WERI-Rb-1 (cell line): Measurements from ENCODE around the gene PEAK1.
A peak's percentile ranks its signal among the peaks of the same experiment; 100 is the strongest.

ENCODE experiments used
- DNase-seq: peaks from one replicate; pipeline ENCODE4 v3.0.0-alpha.2; 2020
- H3K27ac ChIP-seq: fragments of 250-450 bp; sonication (Bioruptor Pico); 2 replicates; pipeline ENCODE4 v1.5.1; 2020; ENCODE audit warnings: mild to moderate bottlenecking, moderate library complexity
- H3K27me3 ChIP-seq: fragments of 250-450 bp; sonication (Bioruptor Pico); 2 replicates; pipeline ENCODE4 v1.5.1; 2021; ENCODE audit warnings: mild to moderate bottlenecking, low read depth, moderate library complexity; ENCODE audit not compliant: insufficient read depth, severe bottlenecking
- H3K36me3 ChIP-seq: fragments of 250-450 bp; sonication (Bioruptor Pico); 2 replicates; pipeline ENCODE4 v1.5.1; 2020; ENCODE audit warnings: mild to moderate bottlenecking, moderate library complexity
- H3K4me3 ChIP-seq: 2 replicates; pipeline ENCODE4 v1.5.1; 2011; ENCODE audit warnings: low read depth, mild to moderate bottlenecking, control low read depth, low read length
- H3K9me3 ChIP-seq: fragments of 250-450 bp; sonication (Bioruptor Pico); 2 replicates; pipeline ENCODE4 v1.5.1; 2021; ENCODE audit warnings: mild to moderate bottlenecking, moderate library complexity; ENCODE audit not compliant: severe bottlenecking
- CTCF ChIP-seq: IDR thresholded peaks from 2 replicates; pipeline ENCODE4 v1.5.1; 2011; ENCODE audit warnings: low read depth, mild to moderate bottlenecking, control low read depth, inconsistent platforms, low read length

Gene PEAK1

GRCh38 chr15:77419836-77420609 is at the start of gene PEAK1:
TSS of gene PEAK1 (minus strand) at chr15:77420104. CDS start at chr15:77181926, 238,178 bp downstream.
- Histone ChIP-seq H3K9me3 (no peaks in the 10 kb centered on the region), H3K36me3 (no peaks in the 10 kb centered on the region), H3K27me3 (no peaks in the 10 kb centered on the region), H3K27ac (peak within 1 kb of the TSS; percentile 93), H3K4me3 (peak within 1 kb of the TSS; percentile 96)
- DNase-seq = peak; percentile 100
- no peak for TF ChIP-seq CTCF

- Histone ChIP-seq H3K9me3 (no peaks in the 10 kb centered on the region), H3K27me3 (no peaks in the 10 kb centered on the region), H3K36me3 (peaks cover 47% of the 10 kb centered on the region), H3K4me3 (no peak overlapping the region), H3K27ac (no peak overlapping the region)
- DNase-seq = no peak
- TF ChIP-seq CTCF = no peak
Measured at GRCh38 chr15:77468896-77469295, 49.0 kb upstream of the PEAK1 start.

GRCh38 chr15:77466521-77466920 is 46.6 kb upstream of the PEAK1 start:
- TF ChIP-seq CTCF = no peak
- Histone ChIP-seq H3K27ac (no peak overlapping the region), H3K9me3 (no peaks in the 10 kb centered on the region), H3K36me3 (peaks cover 48% of the 10 kb centered on the region), H3K27me3 (no peaks in the 10 kb centered on the region), H3K4me3 (no peak overlapping the region)
- no peak for DNase-seq

GRCh38 chr15:77464129-77464865 is 44.4 kb upstream of the PEAK1 start:
- no peak for TF ChIP-seq CTCF
- Histone ChIP-seq H3K4me3 (no peak overlapping the region), H3K27ac (no peak overlapping the region), H3K27me3 (no peaks in the 10 kb centered on the region), H3K9me3 (no peaks in the 10 kb centered on the region), H3K36me3 (peaks cover 45% of the 10 kb centered on the region)
- no peak for DNase-seq

GRCh38 chr15:77461486-77461885 is 41.6 kb upstream of the PEAK1 start:
- DNase-seq = no peak

More at GRCh38 chr15:77461486-77461885, 41.6 kb upstream of the PEAK1 start:
- Histone ChIP-seq H3K4me3 (no peak overlapping the region), H3K9me3 (no peaks in the 10 kb centered on the region), H3K27me3 (no peaks in the 10 kb centered on the region), H3K36me3 (peaks cover 36% of the 10 kb centered on the region), H3K27ac (no peak overlapping the region)
- TF ChIP-seq CTCF = no peak
